Measurements from ENCODE around the gene SLC2A4RG. TPM values are rescaled to one million over a fixed set of nuclear protein-coding genes. Genes with fewer than 3 reads are reported as not detected.

Gene SLC2A4RG
- total RNA-seq, 1 donor from 2014 or later: 65.6 TPM

- DNase-seq (ENCODE audit: low read depth) (no peak), FAIRE-seq (no peak)
- Mint-ChIP-seq H3K4me3 (ENCODE audit: unreplicated experiment) (no peak overlapping the region), H3K27me3 (ENCODE audit: low read depth, unreplicated experiment) (no peaks in the 10 kb centered on the region), H3K9me3 (ENCODE audit: unreplicated experiment) (no peaks in the 10 kb centered on the region), H3K36me3 (ENCODE audit: low read depth, unreplicated experiment) (peaks cover 6% of the 10 kb centered on the region), H3K4me1 (ENCODE audit: low read depth, unreplicated experiment) (peaks cover 4% of the 10 kb centered on the region), H3K27ac (ENCODE audit: unreplicated experiment) (no peak overlapping the region)
- Histone ChIP-seq H3K36me3 (ENCODE audit: insufficient read depth, low read length) (no peaks in the 10 kb centered on the region), H3K79me2 (ENCODE audit: insufficient read depth, low read length) (no peaks in the 10 kb centered on the region), H3K9ac (ENCODE audit: low read length) (no peak overlapping the region), H3K4me3 (ENCODE audit: insufficient read depth, low read depth, low read length) (no peak overlapping the region), H3K27me3 (ENCODE audit: insufficient read depth, low read length) (no peaks in the 10 kb centered on the region), H3K4me1 (ENCODE audit: insufficient read depth, low read length) (no peaks in the 10 kb centered on the region), H3K4me2 (ENCODE audit: low read length) (no peak overlapping the region), H3K27ac (ENCODE audit: low read depth, low read length) (no peak overlapping the region), H4K20me1 (ENCODE audit: insufficient read depth, low read length) (peaks cover 3% of the 10 kb centered on the region), H2AFZ (ENCODE audit: low read depth, low read length) (no peak overlapping the region), H3K9me3 (ENCODE audit: insufficient read depth, low read depth, low read length) (no peaks in the 10 kb centered on the region)
- no peak for TF ChIP-seq CTCF (IDR thresholded peaks at IDR 0.05; ENCODE audit: insufficient read depth, low read depth, low read length)
Observed at GRCh38 chr20:63749597-63750508, 10.3 kb downstream of the SLC2A4RG start.

GRCh38 chr20:63750807-63751470 is 11.4 kb downstream of the SLC2A4RG start:
- TF ChIP-seq EZH2 (IDR thresholded peaks at IDR 0.05; ENCODE audit: insufficient read depth, low read length) (no peak), CTCF (IDR thresholded peaks at IDR 0.05; ENCODE audit: insufficient read depth, low read depth, low read length) (no peak)
- DNase-seq (ENCODE audit: low read depth): no peak
- Mint-ChIP-seq H3K36me3 (ENCODE audit: low read depth, unreplicated experiment) (peaks cover 4% of the 10 kb centered on the region), H3K4me3 (ENCODE audit: unreplicated experiment) (no peak overlapping the region), H3K27ac (ENCODE audit: unreplicated experiment) (no peak overlapping the region), H3K4me1 (ENCODE audit: low read depth, unreplicated experiment) (peaks cover 4% of the 10 kb centered on the region), H3K9me3 (ENCODE audit: unreplicated experiment) (no peaks in the 10 kb centered on the region), H3K27me3 (ENCODE audit: low read depth, unreplicated experiment) (no peaks in the 10 kb centered on the region)
- H3K4me2 ChIP-seq (ENCODE audit: low read length): no peak overlapping the region
- H3K36me3 ChIP-seq (ENCODE audit: insufficient read depth, low read length): no peaks in the 10 kb centered on the region
- H2AFZ ChIP-seq (ENCODE audit: low read depth, low read length): no peak overlapping the region
- FAIRE-seq: no peak
- no peaks in the 10 kb centered on the region for H3K9me3 ChIP-seq (ENCODE audit: insufficient read depth, low read depth, low read length)
- H4K20me1 ChIP-seq (ENCODE audit: insufficient read depth, low read length): peaks cover 3% of the 10 kb centered on the region
- no peaks in the 10 kb centered on the region for H3K27me3 ChIP-seq (ENCODE audit: insufficient read depth, low read length)
- no peaks in the 10 kb centered on the region for H3K79me2 ChIP-seq (ENCODE audit: insufficient read depth, low read length)
- H3K9ac ChIP-seq (ENCODE audit: low read length): no peak overlapping the region
- no peak overlapping the region for H3K27ac ChIP-seq (ENCODE audit: low read depth, low read length)
- H3K4me3 ChIP-seq (ENCODE audit: insufficient read depth, low read depth, low read length): no peak overlapping the region
- H3K4me1 ChIP-seq (ENCODE audit: insufficient read depth, low read length): no peaks in the 10 kb centered on the region
